GM12892 (cell line): ENCODE data around the gene CP.

ENCODE experiments used
- POLR2AphosphoS5 ChIP-seq: IDR thresholded peaks from 2 replicates; pipeline ENCODE4 v1.6.1; 2011; ENCODE audit warnings: low read depth, low read length, control low read depth
- TAF1 ChIP-seq: IDR thresholded peaks from 2 replicates; pipeline ENCODE4 v1.6.1; 2011; ENCODE audit warnings: low read depth, mild to moderate bottlenecking, control low read depth, low read length, borderline replicate concordance

- TF ChIP-seq TAF1 (no peak), POLR2AphosphoS5 (no peak)
These were observed 87.1 kb downstream of the CP start for GRCh38 chr3:149134575-149134974.
